HG03457 (cell line): ENCODE data around the gene STAC3.

Source experiments
- ATAC-seq: cut with Tn5 transposase; IDR thresholded peaks from one replicate; pipeline ENCODE4 v1.9.1; 2021; ENCODE audit warnings: moderate number of reproducible peaks; ENCODE audit not compliant: unreplicated experiment

The STAC3 gene

GRCh38 chr12:57255916-57256315, 4.9 kb upstream of the STAC3 start:
- ATAC-seq, result no peak

- no peak for ATAC-seq
These were observed 3.7 kb upstream of the STAC3 start for GRCh38 chr12:57254506-57255280.

DNA sequence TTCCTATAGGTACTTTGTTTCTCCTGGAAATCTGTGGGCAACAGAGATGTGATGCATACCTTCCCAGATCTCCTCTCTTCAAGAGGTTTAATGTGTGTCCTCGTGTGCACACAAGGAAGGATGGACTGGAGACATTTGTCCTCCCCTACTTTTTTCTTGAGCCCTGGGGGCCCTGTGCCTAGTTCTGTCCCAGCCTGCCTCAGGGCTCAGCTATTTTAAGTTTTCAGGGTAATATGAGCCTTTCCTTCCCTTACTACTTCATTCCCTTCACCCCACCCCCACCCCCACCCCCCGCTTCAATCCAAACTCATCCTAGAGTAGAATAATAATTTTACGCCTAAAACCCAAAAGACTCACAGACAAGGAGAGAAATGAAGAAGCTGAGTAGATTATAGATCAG, 446 bp downstream of the STAC3 start:
- ATAC-seq, result no peak

GRCh38 chr12:57248934-57249742, 1.8 kb downstream of the STAC3 start:
- no peak for ATAC-seq

- no peak for ATAC-seq
These were observed 3.9 kb downstream of the STAC3 start for GRCh38 chr12:57247041-57247440.

DNA sequence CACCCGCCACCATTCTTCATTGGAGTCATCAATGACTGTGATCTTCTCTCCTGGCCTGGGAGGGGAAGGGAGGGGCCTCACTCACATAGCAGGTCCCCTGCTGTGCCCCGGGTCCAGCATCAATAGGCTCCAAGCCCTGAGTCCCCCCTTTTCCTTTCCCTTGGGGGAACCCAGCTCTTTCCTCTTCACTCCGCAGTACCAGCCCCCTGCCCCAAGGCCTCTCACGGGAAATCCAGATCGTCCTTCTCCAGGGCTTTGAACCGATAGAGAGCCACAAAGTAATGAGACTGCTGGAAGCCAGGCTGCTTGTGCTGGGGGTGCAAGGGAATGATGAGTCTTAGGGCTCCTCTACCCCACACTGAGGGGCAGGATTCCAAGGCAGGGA, 6.7 kb downstream of the STAC3 start:
- ATAC-seq, result no peak

DNA sequence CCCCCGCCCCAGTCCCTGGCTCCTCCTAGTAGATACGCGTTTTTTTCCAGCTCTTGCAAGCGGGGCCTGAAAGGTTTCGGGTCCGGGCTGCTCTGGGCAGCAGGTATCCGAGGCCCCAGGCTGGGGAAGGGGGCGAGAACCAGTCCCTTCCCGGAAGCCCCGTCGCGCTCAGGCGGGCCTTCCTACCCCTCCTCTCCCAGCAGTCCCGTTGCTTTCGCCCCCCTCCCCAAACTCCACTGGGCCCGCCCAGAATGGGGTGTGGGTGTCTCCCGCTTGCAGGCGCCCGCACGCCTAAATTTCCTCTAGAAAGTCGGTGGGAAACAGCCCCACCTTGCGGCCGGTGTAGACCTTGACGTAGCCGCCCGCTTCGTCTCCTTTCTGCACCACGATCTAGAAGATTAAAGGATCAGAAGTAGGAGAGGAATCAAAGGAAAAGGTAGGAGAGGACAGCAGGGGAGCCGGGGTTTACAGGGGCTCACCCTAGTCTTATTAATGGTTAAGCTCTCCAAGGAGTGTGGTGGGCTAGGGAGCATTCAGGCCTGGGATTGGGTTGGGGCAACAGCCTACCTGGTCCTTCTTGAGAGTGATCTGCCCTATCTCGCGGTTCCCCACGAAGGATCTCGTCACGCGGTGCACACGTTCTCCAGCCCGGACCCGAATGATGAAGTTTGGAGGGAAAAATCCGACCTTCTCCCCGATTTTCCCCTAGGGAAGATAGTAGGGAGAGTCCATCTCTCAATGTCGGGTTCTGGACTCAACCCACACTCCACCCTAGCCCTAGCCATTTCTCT, 7.3 kb downstream of the STAC3 start:
- ATAC-seq, result no peak

GRCh38 chr12:57242691-57243454, 8.1 kb downstream of the STAC3 start:
- no peak for ATAC-seq

DNA sequence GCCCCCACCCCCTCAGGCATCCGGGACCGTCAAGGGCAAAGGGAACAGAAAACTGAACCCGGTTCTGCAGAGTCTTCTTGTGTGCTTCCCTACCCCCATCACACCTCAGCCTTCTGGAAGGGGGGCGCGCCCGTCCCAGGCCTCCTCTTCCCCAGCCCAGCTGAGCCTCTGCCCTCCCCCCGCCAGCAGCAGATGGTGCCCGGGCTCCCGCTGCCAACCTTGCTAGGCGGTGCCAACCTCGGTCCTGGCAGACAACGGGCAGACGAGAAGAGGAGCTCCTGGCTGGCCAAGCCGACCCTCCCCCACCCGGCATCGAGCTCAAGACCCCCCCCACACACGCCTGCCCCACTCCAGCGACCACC, 8.7 kb downstream of the STAC3 start:
- ATAC-seq, result no peak

GRCh38 chr12:57241402-57242310, 9.3 kb downstream of the STAC3 start:
- no peak for ATAC-seq

DNA sequence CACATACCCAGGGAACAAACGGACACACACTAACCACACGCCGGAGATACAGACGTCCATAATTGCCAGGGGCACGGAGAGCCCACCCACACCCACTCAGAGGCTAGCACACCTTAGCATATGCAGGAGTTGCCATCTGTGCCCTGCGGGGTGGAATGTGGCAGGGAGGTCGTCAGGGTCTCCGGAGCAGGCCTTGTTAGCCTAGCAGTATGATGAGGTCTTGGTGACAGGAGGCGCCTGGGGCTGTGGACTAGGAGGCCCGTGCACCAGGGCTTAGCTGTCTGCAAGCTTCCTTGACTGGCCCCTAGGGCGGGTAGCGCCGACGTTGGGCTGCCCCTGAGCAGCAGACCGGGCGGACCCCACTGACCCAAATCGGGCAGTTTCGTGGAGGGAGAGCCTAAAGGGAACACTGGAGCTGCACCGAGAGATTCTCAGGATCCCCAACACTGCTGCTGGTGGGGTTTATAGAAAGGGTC, 10.0 kb downstream of the STAC3 start:
- no peak for ATAC-seq

GRCh38 chr12:57240066-57240921, 10.7 kb downstream of the STAC3 start:
- no peak for ATAC-seq

GRCh38 chr12:57239587-57240065, 11.4 kb downstream of the STAC3 start:
- ATAC-seq, result no peak

GRCh38 chr12:57238854-57239554, 12.0 kb downstream of the STAC3 start:
- ATAC-seq, result peak; percentile 53

- ATAC-seq, result no peak
These were observed 12.8 kb downstream of the STAC3 start for GRCh38 chr12:57237932-57238853.

GRCh38 chr12:57237596-57237931, 13.4 kb downstream of the STAC3 start:
- ATAC-seq, result no peak
